Measurements from ENCODE around the gene KRT34.
"Not testable (repeated sequence)": the region's sequence is repeated elsewhere in the genome, so short reads cannot be mapped to it uniquely, and the experiment has no call there.

KRT34 gene

GRCh38 chr17:41406205-41406604 is 24.1 kb upstream of the KRT34 start:
- peaks cover 4% of the 10 kb centered on the region for H3K4me1 ChIP-seq (ENCODE audit: control insufficient read depth, insufficient read depth, low read length)
- H3K36me3 ChIP-seq (ENCODE audit: control insufficient read depth in 2 of 2, insufficient read depth in 2 of 2, low read length in 2 of 2): no peaks in the 10 kb centered on the region
- H3K27me3 ChIP-seq (ENCODE audit: control insufficient read depth in 1 of 2, insufficient read depth in 2 of 2, low read length in 2 of 2): peaks cover 0 to 2% of the 10 kb centered on the region in 2 donors
- no peaks in the 10 kb centered on the region for H3K9me3 ChIP-seq (ENCODE audit: control insufficient read depth in 2 of 2, low read length in 2 of 2)
- H3K9ac ChIP-seq (ENCODE audit: low read length in 2 of 2): no peak overlapping the region
- H3K27ac ChIP-seq (ENCODE audit: low read length): no peak overlapping the region
- no peak overlapping the region for H3K4me3 ChIP-seq (ENCODE audit: low read length in 2 of 2)

- H3K4me1 ChIP-seq (ENCODE audit: control insufficient read depth, insufficient read depth, low read length): peaks cover 4% of the 10 kb centered on the region
- no peaks in the 10 kb centered on the region for H3K9me3 ChIP-seq (ENCODE audit: control insufficient read depth in 2 of 2, low read length in 2 of 2)
- no peak overlapping the region for H3K27ac ChIP-seq (ENCODE audit: low read length)
- no peak overlapping the region for H3K4me3 ChIP-seq (ENCODE audit: low read length in 2 of 2)
- no peak overlapping the region for H3K9ac ChIP-seq (ENCODE audit: low read length in 2 of 2)
- no peaks in the 10 kb centered on the region for H3K36me3 ChIP-seq (ENCODE audit: control insufficient read depth in 2 of 2, insufficient read depth in 2 of 2, low read length in 2 of 2)
- H3K27me3 ChIP-seq (ENCODE audit: control insufficient read depth in 1 of 2, insufficient read depth in 2 of 2, low read length in 2 of 2): peaks cover 0 to 2% of the 10 kb centered on the region in 2 donors
Measured at GRCh38 chr17:41404024-41404671, 22.0 kb upstream of the KRT34 start.

DNA sequence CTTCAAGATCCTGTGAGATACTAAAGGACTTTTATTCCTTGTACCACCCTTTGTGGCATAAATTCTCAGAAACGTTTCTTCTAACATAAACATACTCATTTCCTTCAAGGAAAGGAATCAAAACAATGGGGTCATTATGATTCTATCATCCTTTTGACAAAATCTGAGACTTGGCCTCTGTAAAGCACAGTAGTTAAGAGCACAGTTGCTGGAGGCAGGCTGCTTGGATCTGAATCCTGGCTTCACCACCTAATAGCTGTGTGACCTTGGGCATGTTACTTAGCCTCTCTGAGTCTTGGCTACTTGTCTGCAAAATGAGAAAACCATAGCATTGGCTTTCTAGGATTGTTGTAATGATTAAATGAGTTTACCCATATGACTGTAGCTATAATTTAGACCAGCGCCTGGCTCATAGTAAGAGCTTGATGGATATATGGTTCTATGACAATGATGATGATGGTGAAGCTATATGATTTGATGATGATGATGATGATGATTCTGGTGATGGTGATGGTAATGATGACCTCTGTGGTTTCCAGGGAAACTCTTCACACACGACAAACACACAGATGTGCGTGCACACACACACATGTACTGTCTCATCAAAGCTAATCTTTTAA is 21.4 kb upstream of the KRT34 start:
- H3K9me3 ChIP-seq (ENCODE audit: control insufficient read depth in 2 of 2, low read length in 2 of 2): no peaks in the 10 kb centered on the region
- no peaks in the 10 kb centered on the region for H3K36me3 ChIP-seq (ENCODE audit: control insufficient read depth in 2 of 2, insufficient read depth in 2 of 2, low read length in 2 of 2)
- no peak overlapping the region for H3K9ac ChIP-seq (ENCODE audit: low read length in 2 of 2)
- peaks cover 0 to 2% of the 10 kb centered on the region in 2 donors for H3K27me3 ChIP-seq (ENCODE audit: control insufficient read depth in 1 of 2, insufficient read depth in 2 of 2, low read length in 2 of 2)
- H3K4me1 ChIP-seq (ENCODE audit: control insufficient read depth, insufficient read depth, low read length): peaks cover 4% of the 10 kb centered on the region
- H3K4me3 ChIP-seq (ENCODE audit: low read length in 2 of 2): no peak overlapping the region
- no peak overlapping the region for H3K27ac ChIP-seq (ENCODE audit: low read length)

- Histone ChIP-seq H3K9me3 (ENCODE audit: control insufficient read depth in 2 of 2, low read length in 2 of 2) (no peaks in the 10 kb centered on the region), H3K9ac (ENCODE audit: low read length in 2 of 2) (no peak overlapping the region), H3K4me1 (ENCODE audit: control insufficient read depth, insufficient read depth, low read length) (peaks cover 4% of the 10 kb centered on the region), H3K27me3 (ENCODE audit: control insufficient read depth in 1 of 2, insufficient read depth in 2 of 2, low read length in 2 of 2) (no peaks in the 10 kb centered on the region), H3K27ac (ENCODE audit: low read length) (no peak overlapping the region), H3K36me3 (ENCODE audit: control insufficient read depth in 2 of 2, insufficient read depth in 2 of 2, low read length in 2 of 2) (no peaks in the 10 kb centered on the region), H3K4me3 (ENCODE audit: low read length in 2 of 2) (no peak overlapping the region)
Measured at GRCh38 chr17:41402161-41402560, 20.1 kb upstream of the KRT34 start.

DNA sequence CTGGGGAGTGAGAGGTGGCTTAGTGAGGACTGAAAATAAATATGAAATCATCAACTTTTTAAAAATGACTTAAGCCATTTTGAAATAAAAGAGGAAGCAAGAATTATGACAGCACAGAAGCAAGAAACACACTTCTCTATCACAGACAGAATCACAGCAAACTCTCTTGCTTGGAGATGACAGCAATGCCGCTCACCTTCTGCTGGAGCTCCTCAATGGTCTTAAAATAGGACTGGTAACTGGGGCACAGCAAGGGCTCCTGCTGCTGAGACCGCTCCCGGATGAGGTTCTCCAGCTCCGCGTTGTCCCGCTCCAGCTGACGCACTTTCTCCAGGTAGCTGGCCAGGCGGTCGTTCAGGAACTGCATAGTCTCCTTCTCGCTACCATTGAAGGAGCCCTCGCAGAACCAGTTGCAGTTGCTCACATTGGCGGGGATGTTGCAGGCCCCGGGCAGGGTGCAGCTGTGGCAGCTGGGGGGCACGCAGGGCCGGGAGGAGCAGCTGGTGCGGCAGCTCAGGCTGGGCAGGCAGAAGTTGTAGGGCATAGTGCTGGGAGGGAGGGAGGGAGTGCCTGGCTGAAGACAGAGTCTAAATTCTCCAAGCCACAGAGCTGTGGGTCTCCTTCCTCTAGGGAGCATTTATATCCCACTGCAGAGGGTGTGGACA is 15.0 kb upstream of the KRT34 start, which contains the start of gene KRT31:
TSS of gene KRT31 (minus strand) at position 613 of the 665 bp plus-strand sequence. CDS start at position 544, 69 bp downstream.
- no peaks in the 10 kb centered on the region for H3K27me3 ChIP-seq (ENCODE audit: control insufficient read depth in 1 of 2, insufficient read depth in 2 of 2, low read length in 2 of 2)
- H3K36me3 ChIP-seq (ENCODE audit: control insufficient read depth in 2 of 2, insufficient read depth in 2 of 2, low read length in 2 of 2): no peaks in the 10 kb centered on the region
- H3K9ac ChIP-seq (ENCODE audit: low read length in 2 of 2): no peak within 1 kb of the TSS
- no peaks in the 10 kb centered on the region for H3K4me1 ChIP-seq (ENCODE audit: control insufficient read depth, insufficient read depth, low read length)
- no peak within 1 kb of the TSS for H3K4me3 ChIP-seq (ENCODE audit: low read length in 2 of 2)
- H3K27ac ChIP-seq (ENCODE audit: low read length): no peak within 1 kb of the TSS
- H3K9me3 ChIP-seq (ENCODE audit: control insufficient read depth in 2 of 2, low read length in 2 of 2): no peaks in the 10 kb centered on the region

- Histone ChIP-seq H3K9me3 (ENCODE audit: control insufficient read depth in 2 of 2, low read length in 2 of 2) (no peaks in the 10 kb centered on the region), H3K4me1 (ENCODE audit: control insufficient read depth, insufficient read depth, low read length) (no peaks in the 10 kb centered on the region), H3K27ac (ENCODE audit: low read length) (no peak overlapping the region), H3K9ac (ENCODE audit: low read length in 2 of 2) (no peak overlapping the region), H3K27me3 (ENCODE audit: control insufficient read depth in 1 of 2, insufficient read depth in 2 of 2, low read length in 2 of 2) (no peaks in the 10 kb centered on the region), H3K36me3 (ENCODE audit: control insufficient read depth in 2 of 2, insufficient read depth in 2 of 2, low read length in 2 of 2) (no peaks in the 10 kb centered on the region), H3K4me3 (ENCODE audit: low read length in 2 of 2) (no peak overlapping the region)
Measured at GRCh38 chr17:41396340-41396739, 14.2 kb upstream of the KRT34 start.

DNA sequence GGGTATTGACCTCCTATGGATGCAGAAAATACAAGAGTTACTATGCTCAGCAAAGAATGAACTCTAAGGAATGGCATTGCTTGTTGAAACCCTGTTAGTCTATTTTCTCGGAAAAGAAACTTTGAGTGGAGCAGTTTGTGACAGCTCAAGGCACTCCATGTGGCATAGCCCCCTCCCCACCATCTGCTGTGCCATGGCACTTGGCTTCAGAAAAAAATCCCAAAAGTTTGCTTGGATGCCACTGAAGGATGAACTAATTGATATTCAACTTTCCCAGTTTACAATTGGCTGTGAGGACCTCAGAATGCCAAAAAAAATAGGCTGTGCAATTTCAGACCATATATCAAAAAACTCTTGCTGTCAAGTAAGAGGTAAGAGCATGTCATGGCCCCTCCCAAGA is 13.5 kb upstream of the KRT34 start:
- no peak overlapping the region for H3K27ac ChIP-seq (ENCODE audit: low read length)
- no peak overlapping the region for H3K4me3 ChIP-seq (ENCODE audit: low read length in 2 of 2)
- H3K9me3 ChIP-seq (ENCODE audit: control insufficient read depth in 2 of 2, low read length in 2 of 2): no peaks in the 10 kb centered on the region
- H3K4me1 ChIP-seq (ENCODE audit: control insufficient read depth, insufficient read depth, low read length): no peaks in the 10 kb centered on the region
- H3K27me3 ChIP-seq (ENCODE audit: control insufficient read depth in 1 of 2, insufficient read depth in 2 of 2, low read length in 2 of 2): no peaks in the 10 kb centered on the region
- no peak overlapping the region for H3K9ac ChIP-seq (ENCODE audit: low read length in 2 of 2)
- H3K36me3 ChIP-seq (ENCODE audit: control insufficient read depth in 2 of 2, insufficient read depth in 2 of 2, low read length in 2 of 2): no peaks in the 10 kb centered on the region

- H3K9ac ChIP-seq (ENCODE audit: low read length in 2 of 2); H3K27ac ChIP-seq (ENCODE audit: low read length); H3K27me3 ChIP-seq (ENCODE audit: control insufficient read depth in 1 of 2, insufficient read depth in 2 of 2, low read length in 2 of 2); H3K36me3 ChIP-seq (ENCODE audit: control insufficient read depth in 2 of 2, insufficient read depth in 2 of 2, low read length in 2 of 2); H3K4me1 ChIP-seq (ENCODE audit: control insufficient read depth, insufficient read depth, low read length); H3K4me3 ChIP-seq (ENCODE audit: low read length in 2 of 2); H3K9me3 ChIP-seq (ENCODE audit: control insufficient read depth in 2 of 2, low read length in 2 of 2): not testable (repeated sequence)
Measured at GRCh38 chr17:41395044-41395443, 12.9 kb upstream of the KRT34 start.

DNA sequence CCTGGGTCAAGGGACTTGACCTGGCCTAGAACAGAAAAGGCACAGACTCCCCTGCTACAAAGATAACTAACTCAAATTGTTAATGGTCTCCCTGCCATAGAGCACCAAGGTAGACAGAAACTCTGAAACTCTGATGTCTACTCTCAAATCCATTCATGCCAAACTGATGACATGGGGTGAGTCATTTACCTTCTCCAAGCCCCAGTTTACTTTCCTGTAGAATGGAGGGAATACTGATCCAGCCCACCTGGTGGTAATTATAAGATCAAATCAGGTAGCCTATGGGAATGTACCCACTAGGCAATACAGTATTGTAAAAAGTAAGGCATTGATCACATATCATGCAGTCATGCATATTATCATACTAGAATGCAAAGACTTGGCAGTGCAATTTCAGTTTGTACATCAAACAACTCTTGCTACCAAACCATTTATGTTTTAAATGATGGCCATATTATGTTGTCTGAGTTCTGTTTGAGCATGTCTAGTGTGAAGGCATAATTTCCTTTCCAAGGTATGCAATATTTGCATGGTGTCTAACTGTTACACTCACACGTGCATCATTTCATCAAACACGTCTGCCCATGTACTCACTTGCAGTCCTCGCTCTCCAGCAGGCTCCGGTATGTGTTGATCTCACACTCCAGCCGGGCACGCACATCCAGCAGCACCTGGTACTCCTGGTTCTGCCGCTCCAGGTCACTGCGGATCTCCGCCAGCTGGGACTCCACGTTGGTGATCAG is 12.3 kb upstream of the KRT34 start:
- H3K9ac ChIP-seq (ENCODE audit: low read length in 2 of 2): no peak overlapping the region
- H3K9me3 ChIP-seq (ENCODE audit: control insufficient read depth in 2 of 2, low read length in 2 of 2): no peaks in the 10 kb centered on the region
- H3K27me3 ChIP-seq (ENCODE audit: control insufficient read depth in 1 of 2, insufficient read depth in 2 of 2, low read length in 2 of 2): peaks cover 0 to 2% of the 10 kb centered on the region in 2 donors
- H3K27ac ChIP-seq (ENCODE audit: low read length): no peak overlapping the region
- H3K4me3 ChIP-seq (ENCODE audit: low read length in 2 of 2): no peak overlapping the region
- no peaks in the 10 kb centered on the region for H3K36me3 ChIP-seq (ENCODE audit: control insufficient read depth in 2 of 2, insufficient read depth in 2 of 2, low read length in 2 of 2)
- H3K4me1 ChIP-seq (ENCODE audit: control insufficient read depth, insufficient read depth, low read length): no peaks in the 10 kb centered on the region

- Histone ChIP-seq H3K4me1 (ENCODE audit: control insufficient read depth, insufficient read depth, low read length) (no peaks in the 10 kb centered on the region), H3K36me3 (ENCODE audit: control insufficient read depth in 2 of 2, insufficient read depth in 2 of 2, low read length in 2 of 2) (no peaks in the 10 kb centered on the region), H3K27ac (ENCODE audit: low read length) (no peak overlapping the region), H3K4me3 (ENCODE audit: low read length in 2 of 2) (no peak overlapping the region), H3K27me3 (ENCODE audit: control insufficient read depth in 1 of 2, insufficient read depth in 2 of 2, low read length in 2 of 2) (peaks cover 0 to 2% of the 10 kb centered on the region in 2 donors), H3K9me3 (ENCODE audit: control insufficient read depth in 2 of 2, low read length in 2 of 2) (no peaks in the 10 kb centered on the region), H3K9ac (ENCODE audit: low read length in 2 of 2) (no peak overlapping the region)
Measured at GRCh38 chr17:41393826-41394225, 11.7 kb upstream of the KRT34 start.
